Testis (tissue), 3 donors: ENCODE measurements around the gene GAA. TPM values are rescaled to one million over a fixed set of nuclear protein-coding genes. Genes with fewer than 3 reads are reported as not detected.
"Not testable (repeated sequence)": the region's sequence is repeated elsewhere in the genome, so short reads cannot be mapped to it uniquely, and the experiment has no call there.

Experiments used
- DNase-seq: peaks from one replicate; pipeline ENCODE4 v3.0.0-alpha.2; 2019
- H3K27ac ChIP-seq, 2 donors: fragments of 200-600 bp; sonication (generic); one replicate each; pipeline ENCODE4 v1.5.1; 2019
- H3K27me3 ChIP-seq: fragments of 200-600 bp; sonication (generic); one replicate; pipeline ENCODE4 v1.5.1; 2019
- H3K36me3 ChIP-seq: fragments of 200-600 bp; sonication (generic); one replicate; pipeline ENCODE4 v1.5.1; 2017; ENCODE audit warnings: low read depth; ENCODE audit errors: missing control alignments
- H3K4me1 ChIP-seq: fragments of 200-600 bp; sonication (generic); one replicate; pipeline ENCODE4 v1.5.1; 2019
- H3K4me3 ChIP-seq, 2 donors: fragments of 200-600 bp; sonication (generic); one replicate each; pipeline ENCODE4 v1.5.1; 2017 to 2019
- H3K9me3 ChIP-seq: fragments of 200-600 bp; sonication (generic); one replicate; pipeline ENCODE4 v1.5.1; 2017
- CTCF ChIP-seq, 3 experiments: fragments of 450-650 bp in 2 of 3; fragments of 200-600 bp in 1 of 3; sonication (generic) in 1 of 3; IDR thresholded peaks; one replicate each; pipeline ENCODE4 v1.5.1; 2016 to 2019; ENCODE audit warnings: antibody characterized with exemption in 3 of 3, mild to moderate bottlenecking in 2 of 3, moderate library complexity in 1 of 3
- POLR2A ChIP-seq: fragments of 450-650 bp; IDR thresholded peaks from one replicate; pipeline ENCODE4 v1.6.1; 2017; ENCODE audit warnings: antibody characterized with exemption, mild to moderate bottlenecking, moderate library complexity
- WGBS, 2 donors: methylation state at CpG; one replicate each; pipeline ENCODE4 v1.1.5; 2018; 5-methylcytosine and 5-hydroxymethylcytosine counted together
- intact Hi-C: fragments of 100-400 bp; cut with DNase I; formaldehyde crosslinking; loops from one replicate; pipeline ENCODE4 v1.15.1; 2023; ENCODE audit warnings: low total_unique reads
- polyA plus RNA-seq: library from polyadenylated mRNA; stranded (reverse); fragments of 350-450 nt; fragmentation: Illumina TruSeq; extraction: RNeasy Lipid Tissue Mini Kit (QIAGEN cat#74804); gene quantifications from one replicate; pipeline ENCODE4 v1.2.3, GENCODE V29; 2014; ENCODE audit warnings: low read depth, low replicate concordance; ENCODE audit not compliant: insufficient read depth
- total RNA-seq, 2 donors: library from RNA; depleted of rRNA; stranded (reverse); fragments of >200 nt; gene quantifications; one replicate each; pipeline ENCODE4 v1.2.3, GENCODE V29; 2016

The GAA gene
- total and polyA plus RNA-seq, 3 donors from 2014 or later = 155 to 190 (median 166) TPM

- DNase-seq = no peak
- Histone ChIP-seq H3K9me3 (no peaks in the 10 kb centered on the region), H3K36me3 (no peaks in the 10 kb centered on the region), H3K4me1 (no peaks in the 10 kb centered on the region), H3K27me3 (no peaks in the 10 kb centered on the region), H3K4me3 (no peak overlapping the region), H3K27ac (no peak overlapping the region)
- intact Hi-C loops = no loop called here
- TF ChIP-seq CTCF (IDR thresholded peaks at IDR 0.05) (no peak), POLR2A (no peak)
- 78 to 84% methylated on average over 5 of the region's 5 CpGs for WGBS, 2 donors
Observed at GRCh38 chr17:80154166-80154565, 52.8 kb downstream of the GAA start.

DNA sequence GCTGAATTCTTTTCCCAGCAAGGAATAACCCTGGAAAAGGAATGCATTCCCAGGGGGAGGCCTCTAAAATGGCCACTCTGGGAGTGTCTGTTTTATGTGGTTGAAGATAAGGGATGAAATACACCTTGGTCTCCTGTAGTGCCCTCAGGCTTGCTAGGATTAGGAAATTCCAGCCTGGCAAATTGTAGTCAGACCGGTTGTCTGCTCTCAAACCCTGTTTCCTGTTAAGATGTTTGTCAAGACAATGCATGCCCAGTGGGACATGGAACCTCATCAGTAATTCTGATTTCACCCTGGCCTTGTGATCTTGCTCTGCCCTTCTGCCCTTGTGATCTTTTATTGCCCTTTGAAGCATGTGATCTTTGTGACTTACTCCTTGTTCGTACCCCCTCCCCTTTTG, 54.2 kb downstream of the GAA start:
- DNase-seq, H3K36me3 ChIP-seq, intact Hi-C loops, H3K4me3 ChIP-seq, H3K27ac ChIP-seq, H3K27me3 ChIP-seq, H3K4me1 ChIP-seq, H3K9me3 ChIP-seq: not testable (repeated sequence)
- 61 to 70% methylated on average over 2 of the region's 2 CpGs for WGBS, 2 donors

DNA sequence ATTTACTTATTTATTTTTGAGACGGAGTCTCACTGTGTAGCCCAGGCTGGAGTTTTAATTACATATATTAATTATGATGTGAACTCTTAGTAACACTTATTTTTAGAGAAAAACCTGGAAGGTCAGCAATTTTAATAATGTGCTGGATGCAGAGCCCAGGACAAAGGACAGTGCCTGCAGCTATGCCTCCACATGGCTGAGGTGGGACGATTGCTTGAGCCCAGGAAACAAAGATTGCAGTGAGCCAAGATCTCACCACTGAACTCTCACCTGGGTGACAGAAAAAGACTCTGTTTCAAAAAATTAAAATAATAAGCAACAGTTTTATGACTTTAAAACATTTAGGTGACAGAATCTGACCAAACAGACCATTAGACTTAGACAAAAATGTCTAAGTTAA, 57.5 kb downstream of the GAA start:
- DNase-seq = no peak
- TF ChIP-seq POLR2A (no peak), CTCF (IDR thresholded peaks at IDR 0.05) (no peak)
- Histone ChIP-seq H3K4me1 (no peaks in the 10 kb centered on the region), H3K27me3 (no peaks in the 10 kb centered on the region), H3K4me3 (no peak overlapping the region), H3K36me3 (no peaks in the 10 kb centered on the region), H3K9me3 (no peaks in the 10 kb centered on the region), H3K27ac (no peak overlapping the region)
- 77 to 89% methylated on average over 2 of the region's 2 CpGs for WGBS, 2 donors
- intact Hi-C loops = no loop called here

GRCh38 chr17:80160536-80160935, 59.2 kb downstream of the GAA start:
- Histone ChIP-seq H3K27ac (no peak overlapping the region), H3K4me1 (no peaks in the 10 kb centered on the region), H3K4me3 (no peak overlapping the region), H3K9me3 (no peaks in the 10 kb centered on the region), H3K27me3 (no peaks in the 10 kb centered on the region), H3K36me3 (no peaks in the 10 kb centered on the region)
- no peak for DNase-seq
- WGBS, 2 donors = 38 to 57% methylated on average over 3 of the region's 3 CpGs
- TF ChIP-seq CTCF (IDR thresholded peaks at IDR 0.05) = no peak
- TF ChIP-seq POLR2A = no peak
- intact Hi-C loops = no loop called here

GRCh38 chr17:80163336-80163735, 62.0 kb downstream of the GAA start:
- Histone ChIP-seq H3K9me3 (no peaks in the 10 kb centered on the region), H3K27ac (no peak overlapping the region), H3K4me3 (no peak overlapping the region), H3K4me1 (no peaks in the 10 kb centered on the region), H3K36me3 (no peaks in the 10 kb centered on the region), H3K27me3 (no peaks in the 10 kb centered on the region)
- WGBS, 2 donors = 79 to 87% methylated on average over 4 of the region's 4 CpGs
- no peak for TF ChIP-seq CTCF (IDR thresholded peaks at IDR 0.05)
- no peak for TF ChIP-seq POLR2A
- intact Hi-C loops = no loop called here
- DNase-seq = no peak
